SU-DHL-6 (cell line): ENCODE measurements around the gene DNAJC18.

ENCODE experiments used
- CTCF ChIP-seq: fragments of 200-600 bp; sonication (generic); IDR thresholded peaks from one replicate; pipeline ENCODE4 v1.5.1; 2017; ENCODE audit warnings: antibody characterized with exemption, mild to moderate bottlenecking, low read length, moderate library complexity; ENCODE audit not compliant: insufficient read depth, poor library complexity, severe bottlenecking
- EZH2phosphoT487 ChIP-seq: fragments of 200-600 bp; sonication (generic), shearing (Covaris generic); conservative IDR thresholded peaks from 2 replicates; pipeline ENCODE4 v1.6.1; 2018; ENCODE audit warnings: mild to moderate bottlenecking, antibody characterized with exemption, low read length, moderate library complexity, mixed read lengths

DNA sequence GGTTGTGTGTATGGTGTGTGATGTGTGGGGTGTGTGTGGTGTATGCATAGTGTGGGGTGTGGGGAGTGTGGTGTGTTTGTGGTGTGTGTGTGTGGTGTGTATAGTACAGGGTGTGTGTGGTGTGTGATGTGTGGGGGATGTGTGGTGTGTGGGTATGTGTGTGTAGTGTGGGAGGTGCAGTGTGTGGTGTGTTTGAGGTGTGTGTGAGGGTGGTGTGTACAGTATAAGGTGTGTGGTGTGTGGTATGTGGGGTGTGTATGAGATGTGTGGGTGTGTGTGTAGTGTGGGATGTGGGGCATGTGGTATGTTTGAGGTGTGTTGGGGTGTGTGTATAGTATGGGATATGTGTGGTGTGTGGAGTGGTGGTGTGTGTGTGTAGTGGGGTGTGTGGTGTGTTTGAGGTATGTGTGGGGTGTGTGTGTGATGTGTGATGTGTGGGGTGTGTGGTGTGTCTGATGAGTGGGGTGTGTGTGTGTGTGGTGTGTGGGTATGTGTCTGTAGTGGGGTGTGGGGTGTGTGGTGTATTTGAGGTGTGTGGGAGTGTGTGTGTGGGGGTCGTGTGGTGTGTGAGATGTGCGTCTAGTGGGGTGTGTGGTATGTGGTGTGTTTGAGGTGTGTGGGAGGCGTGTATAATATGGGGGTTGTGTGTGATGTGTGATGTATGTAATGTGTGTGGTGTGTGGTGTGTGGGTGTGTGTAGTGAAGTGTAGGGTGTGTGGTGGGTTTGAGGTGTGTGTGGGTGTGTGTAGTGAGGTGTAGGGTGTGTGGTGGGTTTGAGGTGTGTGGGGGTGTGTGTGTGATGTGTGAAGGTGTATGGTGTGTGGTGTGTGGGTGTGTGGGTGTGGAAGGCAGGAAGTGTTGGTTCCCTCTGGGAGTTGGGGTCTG lies 14.6 kb upstream of the DNAJC18 start:
- TF ChIP-seq CTCF (no peak), EZH2phosphoT487 (no peak)
